Choroid plexus epithelial cell (primary cell): ENCODE measurements around the gene SOX8.

Experiments used
- DNase-seq: peaks from one replicate; pipeline ENCODE4 v3.0.0-alpha.2; 2010; ENCODE audit warnings: low read depth
- H3K4me3 ChIP-seq: 2 replicates; pipeline ENCODE4 v1.5.1; 2011; ENCODE audit warnings: low read depth, mild to moderate bottlenecking, control low read depth, low read length, moderate library complexity
- CTCF ChIP-seq: conservative IDR thresholded peaks from 2 replicates; pipeline ENCODE4 v1.5.1; 2011; ENCODE audit warnings: low read depth, mild to moderate bottlenecking, control low read depth, inconsistent platforms, low read length, moderate library complexity

The SOX8 gene

GRCh38 chr16:1007284-1007850 lies 25.8 kb downstream of the SOX8 start:
- no peak for TF ChIP-seq CTCF
- no peak for DNase-seq
- H3K4me3 ChIP-seq, result no peak overlapping the region

GRCh38 chr16:1008085-1008484 lies 26.5 kb downstream of the SOX8 start:
- TF ChIP-seq CTCF, result no peak
- H3K4me3 ChIP-seq, result no peak overlapping the region
- DNase-seq, result no peak

- H3K4me3 ChIP-seq, result no peak overlapping the region
- DNase-seq, result no peak
- TF ChIP-seq CTCF, result no peak
Measured at GRCh38 chr16:1009358-1010150, 28.0 kb downstream of the SOX8 start.

GRCh38 chr16:1010251-1010650 lies 28.7 kb downstream of the SOX8 start:
- DNase-seq, result no peak
- H3K4me3 ChIP-seq, result no peak overlapping the region
- no peak for TF ChIP-seq CTCF

GRCh38 chr16:1010815-1011214 lies 29.2 kb downstream of the SOX8 start:
- no peak overlapping the region for H3K4me3 ChIP-seq
- no peak for DNase-seq
- TF ChIP-seq CTCF, result no peak

- H3K4me3 ChIP-seq, result no peak overlapping the region
- DNase-seq, result no peak
- TF ChIP-seq CTCF, result no peak
Measured at GRCh38 chr16:1011316-1012082, 29.9 kb downstream of the SOX8 start.
